Mesenchymal stem cell (in vitro differentiated cells and primary cell): ENCODE data around the gene IP6K3.

ENCODE experiments used
- DNase-seq: peaks from one replicate; pipeline ENCODE4 v3.0.0-alpha.2; 2013
- H2AFZ ChIP-seq: one replicate; pipeline ENCODE4 v1.6.1; 2013; ENCODE audit warnings: low read depth, mild to moderate bottlenecking, control low read depth, inconsistent platforms, low read length, moderate library complexity
- H2AK5ac ChIP-seq: 2 replicates; pipeline ENCODE4 v1.6.1; 2013; ENCODE audit warnings: low read length, moderate library complexity, mild to moderate bottlenecking, inconsistent platforms; ENCODE audit not compliant: severe bottlenecking
- H2BK120ac ChIP-seq: one replicate; pipeline ENCODE4 v1.6.1; 2013; ENCODE audit warnings: low read depth, mild to moderate bottlenecking, inconsistent platforms, low read length, moderate library complexity
- H2BK12ac ChIP-seq, 2 experiments: one replicate each; pipeline ENCODE4 v1.6.1; 2013; ENCODE audit warnings: inconsistent platforms in 2 of 2, low read length in 2 of 2, mild to moderate bottlenecking in 2 of 2, moderate library complexity in 2 of 2, control low read depth in 1 of 2
- H2BK15ac ChIP-seq: one replicate; pipeline ENCODE4 v1.6.1; 2013; ENCODE audit warnings: mild to moderate bottlenecking, low read depth, inconsistent platforms; ENCODE audit not compliant: poor library complexity, severe bottlenecking
- H2BK5ac ChIP-seq: 2 replicates; pipeline ENCODE4 v1.6.1; 2013; ENCODE audit warnings: low read depth, mild to moderate bottlenecking, low read length, control low read depth, inconsistent platforms; ENCODE audit not compliant: poor library complexity, severe bottlenecking
- H3K14ac ChIP-seq, 2 experiments: one replicate each; pipeline ENCODE4 v1.6.1; 2013; ENCODE audit warnings: inconsistent platforms in 2 of 2, low read length in 2 of 2, control low read depth in 1 of 2, mild to moderate bottlenecking in 1 of 2, moderate library complexity in 1 of 2
- H3K18ac ChIP-seq, 2 experiments: one replicate each; pipeline ENCODE4 v1.6.1; 2013; ENCODE audit warnings: inconsistent platforms in 2 of 2, low read length in 2 of 2, control low read depth in 1 of 2, low read depth in 1 of 2, mild to moderate bottlenecking in 1 of 2
- H3K23ac ChIP-seq, 2 experiments: one replicate each; pipeline ENCODE4 v1.6.1; 2013; ENCODE audit warnings: inconsistent platforms in 2 of 2, low read length in 2 of 2, mild to moderate bottlenecking in 2 of 2, moderate library complexity in 2 of 2, control low read depth in 1 of 2
- H3K27ac ChIP-seq: 2 replicates; pipeline ENCODE4 v1.5.1; 2013; ENCODE audit warnings: mild to moderate bottlenecking, moderate library complexity, low read length, control low read depth, inconsistent platforms; ENCODE audit not compliant: poor library complexity, severe bottlenecking
- H3K27me3 ChIP-seq, 2 experiments: 2 replicates each; pipeline versions ENCODE4 v1.6.1 to v1.7.0; 2013; ENCODE audit warnings: low read length in 2 of 2, mild to moderate bottlenecking in 2 of 2, moderate library complexity in 2 of 2, control low read depth in 1 of 2, inconsistent platforms in 1 of 2; ENCODE audit not compliant: control insufficient read depth in 1 of 2, insufficient read depth in 1 of 2
- H3K36me3 ChIP-seq, 2 experiments: 2 replicates each; pipeline versions ENCODE4 v1.6.1 to v1.7.0; 2013; ENCODE audit warnings: low read length in 2 of 2, control low read depth in 1 of 2, inconsistent platforms in 1 of 2, low read depth in 1 of 2, mild to moderate bottlenecking in 1 of 2; ENCODE audit not compliant: insufficient read depth in 2 of 2, control insufficient read depth in 1 of 2
- H3K4ac ChIP-seq, 2 experiments: one replicate each; pipeline ENCODE4 v1.6.1; 2013; ENCODE audit warnings: inconsistent platforms in 2 of 2, low read length in 2 of 2, mild to moderate bottlenecking in 2 of 2, moderate library complexity in 2 of 2, control low read depth in 1 of 2, low read depth in 1 of 2
- H3K4me1 ChIP-seq: 2 replicates; pipeline ENCODE4 v1.6.1; 2013; ENCODE audit warnings: low read depth, low read length, control low read depth; ENCODE audit not compliant: control insufficient read depth, insufficient read depth
- H3K4me2 ChIP-seq: 2 replicates; pipeline ENCODE4 v1.6.1; 2013; ENCODE audit warnings: low read length, mild to moderate bottlenecking, inconsistent platforms; ENCODE audit not compliant: poor library complexity, severe bottlenecking
- H3K4me3 ChIP-seq, 2 experiments: 2 replicates each; pipeline versions ENCODE4 v1.5.1 to v1.7.0; 2013; ENCODE audit warnings: low read length in 2 of 2, mild to moderate bottlenecking in 2 of 2, control low read depth in 1 of 2, low read depth in 1 of 2; ENCODE audit not compliant: insufficient read depth in 1 of 2
- H3K79me1 ChIP-seq: replicated peaks from 2 replicates; pipeline ENCODE4 v1.6.1; 2013; ENCODE audit warnings: mild to moderate bottlenecking, control low read depth, low read length, inconsistent platforms; ENCODE audit not compliant: poor library complexity, severe bottlenecking
- H3K9ac ChIP-seq: 2 replicates; pipeline ENCODE4 v1.7.0; 2013; ENCODE audit warnings: mild to moderate bottlenecking, low read length, moderate library complexity
- H3K9me3 ChIP-seq: 2 replicates; pipeline ENCODE4 v1.7.0; 2013; ENCODE audit warnings: mild to moderate bottlenecking, low read length; ENCODE audit not compliant: control insufficient read depth
- H4K8ac ChIP-seq: one replicate; pipeline ENCODE4 v1.6.1; 2013; ENCODE audit warnings: inconsistent platforms, mild to moderate bottlenecking, low read length, moderate library complexity
- H4K91ac ChIP-seq: one replicate; pipeline ENCODE4 v1.6.1; 2013; ENCODE audit warnings: mild to moderate bottlenecking, low read length, inconsistent platforms
- WGBS: methylation state at CpG from one replicate; pipeline ENCODE4 v1.1.7; 2013; ENCODE audit warnings: mixed read lengths; 5-methylcytosine and 5-hydroxymethylcytosine counted together

The IP6K3 gene

DNA sequence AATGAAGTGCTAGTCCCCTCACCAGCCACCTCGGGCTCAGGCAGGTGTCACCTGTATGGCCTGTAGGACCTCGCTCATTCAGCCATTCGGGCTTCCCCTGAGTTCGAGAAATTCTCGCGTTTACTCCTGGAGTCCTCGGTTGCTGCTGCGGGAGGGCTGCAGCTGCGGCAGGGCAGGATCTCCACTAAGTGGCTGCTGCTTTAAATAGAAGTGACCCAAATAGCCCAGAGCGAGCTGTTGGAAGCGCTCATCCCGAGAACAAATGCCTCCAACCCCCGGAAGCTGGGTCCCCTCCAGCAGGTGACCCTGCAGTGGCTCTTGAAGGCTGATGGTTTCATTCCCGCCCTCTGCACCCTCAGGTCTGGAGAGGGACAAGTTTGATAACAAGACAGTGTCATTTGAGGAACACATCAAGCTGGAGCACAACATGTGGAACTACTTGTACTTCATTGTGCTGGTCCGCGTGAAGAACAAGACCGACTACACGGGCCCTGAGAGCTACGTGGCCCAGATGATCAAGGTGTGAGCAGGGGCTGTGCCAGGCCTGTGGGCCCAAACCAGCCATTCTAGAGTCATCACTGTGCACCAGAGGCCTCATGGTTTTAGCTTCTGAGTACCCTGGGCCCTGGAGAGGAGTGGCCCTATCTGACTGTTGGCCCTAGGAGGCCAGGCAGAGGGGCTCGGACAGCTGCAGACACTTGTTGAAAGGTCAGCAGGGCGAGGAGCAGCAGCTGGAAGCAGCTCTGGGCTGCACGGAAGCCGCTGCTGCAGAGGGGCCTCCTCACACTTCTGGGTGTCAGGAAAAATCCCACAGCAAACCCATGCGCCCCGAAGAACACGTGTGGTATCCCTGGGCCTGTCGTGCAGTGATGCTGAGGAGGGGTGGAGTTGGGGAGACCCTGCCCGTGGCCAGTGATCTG is 53.3 kb downstream of the IP6K3 start:
- Histone ChIP-seq H3K9ac (peak overlapping the region; percentile 51), H2BK12ac (peak overlapping the region; percentile 24 to 38), H3K9me3 (no peaks in the 10 kb centered on the region), H2AFZ (no peak overlapping the region), H3K23ac (no peak overlapping the region), H3K4me2 (no peak overlapping the region), H4K91ac (peak overlapping the region; percentile 34), H3K36me3 (peaks cover 81 to 99% of the 10 kb centered on the region in 2 experiments), H3K18ac (peak overlapping the region; percentile 14 to 51), H3K14ac (peak overlapping the region in 1 of 2 experiments; percentile 61), H2BK15ac (no peak overlapping the region), H2BK120ac (no peak overlapping the region), H3K27me3 (no peaks in the 10 kb centered on the region), H3K4me3 (no peak overlapping the region), H3K79me1 (peaks cover 14% of the 10 kb centered on the region), H2BK5ac (no peak overlapping the region), H2AK5ac (peak overlapping the region; percentile 11), H3K4me1 (peaks cover 45% of the 10 kb centered on the region), H3K4ac (no peak overlapping the region), H4K8ac (no peak overlapping the region), H3K27ac (no peak overlapping the region)
- 60% methylated on average over 28 of the region's 28 CpGs for WGBS
- peak; percentile 75 for DNase-seq

DNA sequence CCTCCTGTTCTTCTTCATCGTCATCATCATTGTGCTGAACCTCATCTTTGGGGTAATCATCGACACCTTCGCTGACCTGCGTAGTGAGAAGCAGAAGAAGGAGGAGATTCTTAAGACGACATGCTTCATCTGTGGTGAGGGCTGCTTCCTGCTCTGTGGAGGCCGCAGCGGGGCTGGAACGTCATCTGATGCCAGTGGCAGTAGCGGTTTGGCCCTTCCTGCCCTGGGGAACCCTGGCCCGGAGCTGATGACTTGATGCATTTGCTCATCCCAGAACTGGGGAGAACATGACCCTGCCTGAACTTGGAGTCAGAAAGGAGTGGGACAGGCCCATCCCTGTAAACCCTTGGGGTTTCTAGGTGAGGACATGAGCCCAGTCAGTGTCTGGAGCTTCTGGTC is 53.9 kb downstream of the IP6K3 start:
- H2AFZ ChIP-seq = no peak overlapping the region
- no peak overlapping the region for H3K14ac ChIP-seq
- peak overlapping the region; percentile 11 for H2AK5ac ChIP-seq
- no peak overlapping the region for H3K9ac ChIP-seq
- H2BK12ac ChIP-seq = no peak overlapping the region
- no peak overlapping the region for H3K23ac ChIP-seq
- no peak overlapping the region for H3K4me2 ChIP-seq
- no peak overlapping the region for H3K27ac ChIP-seq
- no peak overlapping the region for H2BK5ac ChIP-seq
- H3K4ac ChIP-seq = no peak overlapping the region
- H3K27me3 ChIP-seq = no peaks in the 10 kb centered on the region
- H4K8ac ChIP-seq = no peak overlapping the region
- peak overlapping the region in 1 of 2 experiments; percentile 29 for H3K18ac ChIP-seq
- peaks cover 83 to 98% of the 10 kb centered on the region in 2 experiments for H3K36me3 ChIP-seq
- DNase-seq = peak; percentile 64
- no peak overlapping the region for H4K91ac ChIP-seq
- no peaks in the 10 kb centered on the region for H3K9me3 ChIP-seq
- H3K4me1 ChIP-seq = peaks cover 45% of the 10 kb centered on the region
- H3K79me1 ChIP-seq = peaks cover 11% of the 10 kb centered on the region
- no peak overlapping the region for H2BK120ac ChIP-seq
- WGBS = 78% methylated on average over 10 of the region's 10 CpGs
- no peak overlapping the region for H3K4me3 ChIP-seq
- H2BK15ac ChIP-seq = no peak overlapping the region

DNA sequence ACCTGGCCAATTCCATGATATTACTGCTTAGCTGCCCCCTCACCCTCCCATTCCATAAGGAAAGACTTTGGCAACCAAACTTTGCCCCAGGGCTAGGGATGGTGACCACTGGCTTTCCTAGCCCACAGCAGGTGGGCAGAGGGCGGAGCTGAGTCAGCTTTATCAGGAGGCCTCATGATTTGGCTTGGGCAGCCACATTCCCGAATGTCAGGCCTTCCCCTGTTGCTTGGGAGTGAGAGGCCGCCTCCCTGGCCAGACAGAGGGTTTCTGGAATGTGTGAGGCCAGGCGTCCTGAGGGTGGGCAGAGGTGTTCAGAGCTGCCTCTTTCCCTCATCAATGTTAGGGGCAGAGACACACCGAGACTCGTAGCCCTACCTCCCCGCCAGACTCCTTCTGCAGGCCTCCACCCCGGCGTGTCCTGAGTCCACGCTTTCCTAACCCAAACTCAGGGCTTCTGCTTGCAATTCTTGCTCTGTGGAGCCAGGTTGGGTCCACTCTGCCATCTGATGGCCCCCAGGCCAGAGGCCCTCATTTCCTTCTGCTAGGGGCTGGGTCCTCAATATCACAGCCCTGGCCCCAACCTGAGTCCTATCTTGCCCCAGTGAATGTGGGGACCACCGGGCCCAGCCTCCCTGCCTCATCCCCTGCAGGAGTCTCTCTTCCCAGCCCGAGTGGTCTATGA is 54.5 kb downstream of the IP6K3 start:
- Histone ChIP-seq H3K18ac (no peak overlapping the region), H3K27me3 (no peaks in the 10 kb centered on the region), H3K27ac (no peak overlapping the region), H3K4me2 (no peak overlapping the region), H2AK5ac (no peak overlapping the region), H3K4ac (peak overlapping the region in 1 of 2 experiments; percentile 24), H4K8ac (no peak overlapping the region), H3K9ac (peak overlapping the region; percentile 22), H2BK5ac (no peak overlapping the region), H2BK120ac (no peak overlapping the region), H3K4me1 (peaks cover 42% of the 10 kb centered on the region), H3K23ac (no peak overlapping the region), H2BK15ac (no peak overlapping the region), H3K79me1 (peaks cover 11% of the 10 kb centered on the region), H3K14ac (no peak overlapping the region), H4K91ac (no peak overlapping the region), H2AFZ (no peak overlapping the region), H3K9me3 (no peaks in the 10 kb centered on the region), H3K36me3 (peaks cover 83 to 97% of the 10 kb centered on the region in 2 experiments), H3K4me3 (no peak overlapping the region), H2BK12ac (peak overlapping the region in 1 of 2 experiments; percentile 10)
- no peak for DNase-seq
- WGBS = 87% methylated on average over 12 of the region's 12 CpGs

DNA sequence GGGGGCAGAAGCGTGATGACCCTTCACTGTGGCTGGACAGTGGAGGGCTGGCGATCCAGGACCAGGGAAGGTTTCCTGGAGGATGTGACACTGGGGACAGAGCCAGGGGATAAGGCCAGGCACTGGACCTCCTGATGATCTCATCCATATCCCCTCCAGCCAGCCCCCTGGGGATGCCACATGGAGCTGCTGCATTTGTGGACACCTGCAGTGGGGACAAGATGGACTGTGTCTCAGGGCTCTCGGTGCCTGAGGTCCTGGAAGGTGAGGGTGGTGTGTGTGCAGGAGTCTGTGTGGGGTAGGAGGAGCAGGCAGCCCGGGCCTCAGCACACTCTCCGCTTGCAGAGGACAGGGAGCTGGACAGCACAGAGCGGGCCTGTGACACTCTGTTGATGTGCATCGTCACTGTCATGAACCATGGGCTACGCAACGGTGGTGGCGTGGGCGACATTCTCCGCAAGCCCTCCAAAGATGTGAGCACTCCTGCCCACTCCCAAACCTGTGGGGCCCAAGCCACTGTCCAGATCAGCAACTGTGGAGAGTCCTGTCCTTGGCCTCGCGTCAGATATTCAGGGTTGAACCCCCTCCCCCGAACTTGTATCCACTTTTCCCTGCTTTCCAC is 55.1 kb downstream of the IP6K3 start:
- DNase-seq = no peak
- Histone ChIP-seq H3K4me3 (no peak overlapping the region), H3K36me3 (peaks cover 85 to 98% of the 10 kb centered on the region in 2 experiments), H3K4me1 (peaks cover 35% of the 10 kb centered on the region), H4K91ac (no peak overlapping the region), H2BK120ac (no peak overlapping the region), H3K18ac (no peak overlapping the region), H3K14ac (no peak overlapping the region), H3K4me2 (no peak overlapping the region), H3K27ac (no peak overlapping the region), H3K79me1 (peaks cover 11% of the 10 kb centered on the region), H2BK15ac (no peak overlapping the region), H4K8ac (no peak overlapping the region), H2BK12ac (no peak overlapping the region), H2AK5ac (no peak overlapping the region), H3K4ac (no peak overlapping the region), H2AFZ (no peak overlapping the region), H2BK5ac (no peak overlapping the region), H3K9me3 (no peaks in the 10 kb centered on the region), H3K9ac (peak overlapping the region; percentile 22), H3K27me3 (no peaks in the 10 kb centered on the region), H3K23ac (no peak overlapping the region)
- WGBS = 95% methylated on average over 15 of the region's 15 CpGs
